Measurements from ENCODE around the gene SEC14L6. TPM values are rescaled to one million over a fixed set of nuclear protein-coding genes. Genes with fewer than 3 reads are reported as not detected.

Gene SEC14L6
- total RNA-seq, 1 experiment from 2014 or later = not detected

DNA sequence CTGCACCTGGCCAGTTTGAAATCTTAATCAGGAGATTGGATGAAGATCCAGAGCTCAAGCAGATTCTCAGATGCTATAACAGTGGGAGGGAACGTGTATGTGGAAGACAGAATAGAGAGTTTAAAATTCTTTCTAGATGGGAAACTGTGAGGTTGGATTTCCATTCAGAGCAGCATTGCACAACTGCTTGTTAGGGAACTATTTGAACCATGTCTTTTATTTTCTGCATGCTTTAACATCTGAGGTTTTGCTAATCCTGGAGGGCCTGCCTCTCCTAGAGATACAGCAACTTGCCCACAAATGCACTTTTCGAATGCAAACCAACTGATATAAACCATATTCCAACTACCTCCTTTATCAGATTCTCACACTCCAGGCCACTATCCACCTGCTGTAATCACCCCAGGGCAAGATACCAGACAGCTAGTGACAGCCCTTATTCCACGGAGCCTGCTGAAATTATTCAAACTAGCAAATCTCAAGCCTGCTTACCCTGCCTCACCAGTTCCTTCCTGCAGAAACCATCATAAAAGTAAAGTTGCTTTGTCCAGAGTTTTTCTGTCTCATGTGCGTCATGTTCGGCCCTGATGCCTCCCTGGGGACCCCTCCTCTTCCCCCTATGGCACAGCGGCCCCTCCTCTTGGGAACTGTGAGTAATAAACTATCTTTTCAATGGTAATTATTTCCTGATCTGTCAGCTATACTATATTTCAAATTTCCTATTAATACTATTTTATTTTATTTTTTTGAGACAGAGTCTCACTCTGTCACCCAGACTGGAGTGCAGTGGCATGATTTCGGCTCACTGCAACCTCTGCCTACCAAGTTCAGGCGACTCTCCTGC is 22.7 kb downstream of the SEC14L6 start:
- Mint-ChIP-seq H3K36me3 (ENCODE audit: insufficient read depth, unreplicated experiment) (no peaks in the 10 kb centered on the region), H3K27ac (ENCODE audit: low read depth, unreplicated experiment) (no peak overlapping the region), H3K4me1 (ENCODE audit: insufficient read depth, unreplicated experiment) (no peaks in the 10 kb centered on the region), H3K9me3 (ENCODE audit: unreplicated experiment) (no peaks in the 10 kb centered on the region), H3K4me3 (ENCODE audit: unreplicated experiment) (no peak overlapping the region), H3K27me3 (ENCODE audit: insufficient read depth, unreplicated experiment) (peaks cover 29% of the 10 kb centered on the region)
- DNase-seq (ENCODE audit: unreplicated experiment) = no peak
- intact Hi-C loops (cut with micrococcal nuclease) = no loop called here
- POLR2A ChIA-PET = no interaction called here
- TF ChIP-seq, protein P1, sequence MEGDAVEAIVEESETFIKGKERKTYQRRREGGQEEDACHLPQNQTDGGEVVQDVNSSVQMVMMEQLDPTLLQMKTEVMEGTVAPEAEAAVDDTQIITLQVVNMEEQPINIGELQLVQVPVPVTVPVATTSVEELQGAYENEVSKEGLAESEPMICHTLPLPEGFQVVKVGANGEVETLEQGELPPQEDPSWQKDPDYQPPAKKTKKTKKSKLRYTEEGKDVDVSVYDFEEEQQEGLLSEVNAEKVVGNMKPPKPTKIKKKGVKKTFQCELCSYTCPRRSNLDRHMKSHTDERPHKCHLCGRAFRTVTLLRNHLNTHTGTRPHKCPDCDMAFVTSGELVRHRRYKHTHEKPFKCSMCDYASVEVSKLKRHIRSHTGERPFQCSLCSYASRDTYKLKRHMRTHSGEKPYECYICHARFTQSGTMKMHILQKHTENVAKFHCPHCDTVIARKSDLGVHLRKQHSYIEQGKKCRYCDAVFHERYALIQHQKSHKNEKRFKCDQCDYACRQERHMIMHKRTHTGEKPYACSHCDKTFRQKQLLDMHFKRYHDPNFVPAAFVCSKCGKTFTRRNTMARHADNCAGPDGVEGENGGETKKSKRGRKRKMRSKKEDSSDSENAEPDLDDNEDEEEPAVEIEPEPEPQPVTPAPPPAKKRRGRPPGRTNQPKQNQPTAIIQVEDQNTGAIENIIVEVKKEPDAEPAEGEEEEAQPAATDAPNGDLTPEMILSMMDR (IDR thresholded peaks at IDR 0.05; ENCODE audit: unreplicated experiment) = no peak
- CTCF ChIA-PET = interaction anchor here (0.7 kb wide), 1 partner anchor 10 kb away, joined by 4 read pairs; no protein-coding TSS in a partner anchor
- BruUV-seq (replicated peaks) = no TSS peak

DNA sequence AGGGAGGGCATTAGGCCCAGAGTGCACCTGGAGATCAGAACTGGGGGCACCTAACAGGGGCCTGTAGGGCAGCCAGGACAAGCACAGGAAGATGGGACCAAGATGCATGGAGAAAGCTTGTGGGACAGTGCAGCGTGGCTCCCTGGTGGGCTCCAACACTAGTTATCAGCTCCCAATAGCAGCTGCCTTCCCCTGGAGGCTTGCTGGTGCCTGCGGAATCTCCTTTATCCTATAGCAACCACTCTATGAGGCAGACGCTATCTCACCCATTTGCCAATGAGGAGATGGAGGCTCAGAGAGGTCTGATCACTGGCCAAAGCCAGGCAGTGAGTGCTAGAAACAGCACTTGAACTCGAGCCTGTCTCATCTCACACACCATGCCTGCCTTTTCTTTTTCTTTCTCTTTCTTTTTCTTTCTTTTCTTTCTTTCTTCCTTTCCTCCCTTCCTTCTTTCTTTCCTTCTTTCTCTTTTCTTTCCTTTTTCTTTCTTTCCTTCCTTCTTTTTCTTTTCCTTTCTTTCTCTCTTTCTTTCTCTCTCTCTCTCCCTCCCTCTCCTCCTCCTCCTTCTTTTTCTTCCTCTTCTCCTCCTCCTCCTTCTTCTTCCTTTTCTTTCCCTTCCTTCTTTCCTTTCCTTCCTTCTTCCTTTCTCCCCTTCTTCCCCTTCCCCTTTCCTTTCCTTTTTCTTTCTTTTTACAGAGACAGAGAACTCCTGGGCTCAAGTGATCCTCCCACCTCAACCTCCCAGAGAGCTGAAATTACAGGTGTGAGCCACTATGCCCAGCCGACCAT is 25.0 kb downstream of the SEC14L6 start:
- no peaks in the 10 kb centered on the region for H3K36me3 Mint-ChIP-seq (ENCODE audit: insufficient read depth, unreplicated experiment)
- H3K4me3 Mint-ChIP-seq (ENCODE audit: unreplicated experiment) = no peak overlapping the region
- H3K27me3 Mint-ChIP-seq (ENCODE audit: insufficient read depth, unreplicated experiment) = peaks cover 38% of the 10 kb centered on the region
- TF ChIP-seq, protein P1 (IDR thresholded peaks at IDR 0.05; ENCODE audit: unreplicated experiment) = no peak
- H3K9me3 Mint-ChIP-seq (ENCODE audit: unreplicated experiment) = no peaks in the 10 kb centered on the region
- intact Hi-C loops (cut with micrococcal nuclease) = no loop called here
- no peak for DNase-seq (ENCODE audit: unreplicated experiment)
- ChIA-PET POLR2A (no interaction called here), CTCF (interaction anchor here (0.7 to 0.9 kb wide), 3 partner anchors 19 to 114 kb away, joined by 3 to 5 read pairs (median 3); no protein-coding TSS in a partner anchor)
- H3K27ac Mint-ChIP-seq (ENCODE audit: low read depth, unreplicated experiment) = no peak overlapping the region
- BruUV-seq (replicated peaks) = no TSS peak
- H3K4me1 Mint-ChIP-seq (ENCODE audit: insufficient read depth, unreplicated experiment) = no peaks in the 10 kb centered on the region

DNA sequence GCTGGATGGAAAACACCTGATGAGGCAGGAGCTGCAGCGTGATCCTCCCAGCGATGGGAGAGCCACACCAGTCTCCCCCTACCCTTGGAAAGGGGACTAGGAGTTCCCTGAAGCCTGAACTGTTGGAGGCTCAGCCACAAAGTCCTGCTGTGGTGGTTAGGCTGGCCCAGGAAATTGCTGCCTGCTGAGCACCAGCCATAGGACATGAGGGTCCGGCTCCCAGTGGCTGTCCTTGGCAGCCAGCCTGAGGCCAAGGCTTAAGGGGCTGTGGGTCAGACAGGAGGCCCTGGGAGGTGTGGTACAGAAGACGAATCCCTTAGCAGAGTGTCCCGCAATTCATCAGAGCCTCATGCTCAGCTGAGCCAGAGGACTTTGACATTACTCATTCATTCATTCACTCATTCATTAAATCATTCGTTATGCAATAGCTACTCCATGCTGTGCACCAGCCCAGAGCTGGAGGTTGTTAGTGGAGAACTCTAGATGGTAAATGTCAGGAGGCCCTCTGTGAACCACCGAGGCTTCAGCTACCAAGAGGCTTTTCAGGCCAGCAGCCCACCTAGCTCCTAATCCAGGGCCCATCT is 26.6 kb downstream of the SEC14L6 start:
- intact Hi-C loops (cut with micrococcal nuclease) = no loop called here
- H3K9me3 Mint-ChIP-seq (ENCODE audit: unreplicated experiment) = no peaks in the 10 kb centered on the region
- H3K27ac Mint-ChIP-seq (ENCODE audit: low read depth, unreplicated experiment) = no peak overlapping the region
- no peak for DNase-seq (ENCODE audit: unreplicated experiment)
- H3K36me3 Mint-ChIP-seq (ENCODE audit: insufficient read depth, unreplicated experiment) = no peaks in the 10 kb centered on the region
- TF ChIP-seq, protein P1 (IDR thresholded peaks at IDR 0.05; ENCODE audit: unreplicated experiment) = no peak
- ChIA-PET CTCF (interaction anchor here (0.6 to 0.8 kb wide), 2 partner anchors 75 to 400 kb away, joined by 3 read pairs; no protein-coding TSS in a partner anchor), POLR2A (no interaction called here)
- peaks cover 47% of the 10 kb centered on the region for H3K27me3 Mint-ChIP-seq (ENCODE audit: insufficient read depth, unreplicated experiment)
- no peaks in the 10 kb centered on the region for H3K4me1 Mint-ChIP-seq (ENCODE audit: insufficient read depth, unreplicated experiment)
- no peak overlapping the region for H3K4me3 Mint-ChIP-seq (ENCODE audit: unreplicated experiment)
- no TSS peak for BruUV-seq (replicated peaks)

DNA sequence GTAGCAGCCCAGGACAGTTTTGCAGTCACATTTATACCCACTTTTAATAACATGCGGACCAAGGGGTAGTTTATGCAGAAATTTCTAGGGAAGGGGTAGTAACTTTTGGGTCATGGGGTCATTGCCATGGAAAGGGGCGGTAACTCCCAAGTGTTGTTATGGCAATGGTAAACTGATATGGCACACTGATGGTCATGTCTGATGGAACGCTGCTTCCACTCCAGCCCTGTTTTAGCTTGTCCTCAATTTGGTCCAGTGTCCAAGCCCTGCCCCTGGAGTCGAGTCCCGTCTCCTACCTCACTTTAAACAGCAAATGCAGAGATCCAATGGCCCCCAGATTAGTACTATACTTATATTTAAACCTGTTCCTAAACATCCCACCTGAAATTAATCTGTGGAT is 29.8 kb downstream of the SEC14L6 start:
- H3K4me3 Mint-ChIP-seq (ENCODE audit: unreplicated experiment) = no peak overlapping the region
- H3K9me3 Mint-ChIP-seq (ENCODE audit: unreplicated experiment) = no peaks in the 10 kb centered on the region
- H3K27me3 Mint-ChIP-seq (ENCODE audit: insufficient read depth, unreplicated experiment) = peaks cover 30% of the 10 kb centered on the region
- H3K27ac Mint-ChIP-seq (ENCODE audit: low read depth, unreplicated experiment) = no peak overlapping the region
- no peak for DNase-seq (ENCODE audit: unreplicated experiment)
- TF ChIP-seq, protein P1 (IDR thresholded peaks at IDR 0.05; ENCODE audit: unreplicated experiment) = no peak
- BruUV-seq (replicated peaks) = no TSS peak
- intact Hi-C loops (cut with micrococcal nuclease) = no loop called here
- ChIA-PET POLR2A (no interaction called here), CTCF (no interaction called here)
- no peaks in the 10 kb centered on the region for H3K4me1 Mint-ChIP-seq (ENCODE audit: insufficient read depth, unreplicated experiment)
- H3K36me3 Mint-ChIP-seq (ENCODE audit: insufficient read depth, unreplicated experiment) = no peaks in the 10 kb centered on the region
